Iris pigment epithelial cell (primary cell): ENCODE results near the gene CCNC.

Experiments
- DNase-seq: peaks from one replicate; pipeline ENCODE4 v3.0.0-alpha.2; 2011; ENCODE audit warnings: low read depth

The CCNC gene

GRCh38 chr6:99548706-99549105 lies 19.8 kb downstream of the CCNC start:
- DNase-seq, result no peak

- DNase-seq, result no peak
These were observed 20.9 kb downstream of the CCNC start for GRCh38 chr6:99547526-99547925.

GRCh38 chr6:99545442-99545841 lies 23.0 kb downstream of the CCNC start:
- DNase-seq, result no peak

- no peak for DNase-seq
These were observed 24.5 kb downstream of the CCNC start for GRCh38 chr6:99543968-99544367.

- peak; percentile 4 for DNase-seq
These were observed 37.8 kb downstream of the CCNC start for GRCh38 chr6:99530627-99531026.

GRCh38 chr6:99522531-99522930 lies 45.9 kb downstream of the CCNC start:
- DNase-seq, result peak; percentile 88

- peak; percentile 86 for DNase-seq
These were observed 46.8 kb downstream of the CCNC start for GRCh38 chr6:99521633-99522151.

GRCh38 chr6:99520855-99521632 lies 47.4 kb downstream of the CCNC start:
- peak; percentile 86 for DNase-seq

- DNase-seq, result no peak
These were observed 49.0 kb downstream of the CCNC start for GRCh38 chr6:99519446-99519845.

- DNase-seq, result peak; percentile 30
These were observed 54.4 kb downstream of the CCNC start for GRCh38 chr6:99514089-99514488.

GRCh38 chr6:99512033-99512432 lies 56.4 kb downstream of the CCNC start:
- peak; percentile 74 for DNase-seq

- DNase-seq, result no peak
These were observed 60.8 kb downstream of the CCNC start for GRCh38 chr6:99507648-99508047.

- peak; percentile 38 for DNase-seq
These were observed 66.7 kb downstream of the CCNC start for GRCh38 chr6:99501762-99502161.

- DNase-seq, result no peak
These were observed 70.0 kb downstream of the CCNC start for GRCh38 chr6:99498421-99498820.

- DNase-seq, result peak; percentile 20
These were observed 73.0 kb downstream of the CCNC start for GRCh38 chr6:99495466-99495865.
